Measurements from ENCODE around the gene SH3GL3.

GRCh38 chr15:83472797-83473196 lies 25.7 kb downstream of the SH3GL3 start:
- TF ChIP-seq CTCF (IDR thresholded peaks at IDR 0.05): no peak
- TF ChIP-seq POLR2A (IDR thresholded peaks at IDR 0.05): no peak
